Naive thymus-derived CD4-positive, alpha-beta T cell (primary cell): Measurements from ENCODE around the gene BCAS3. TPM values are rescaled to one million over a fixed set of nuclear protein-coding genes. Genes with fewer than 3 reads are reported as not detected.

Source experiments
- ATAC-seq: fragments of 150-1000 bp; cut with Tn5 transposase; 2 replicates; pipeline ENCODE4 v1.10.0; 2021; ENCODE audit warnings: mild to moderate bottlenecking, moderate library complexity
- CTCF ChIA-PET: fragments of 350-600 bp; sonication (Branson Sonifier 250); formaldehyde crosslinking; loops from one replicate; lab custom pipeline; 2021; ENCODE audit warnings: antibody characterized with exemption; lab: Charles Lee
- POLR2A ChIA-PET: fragments of 350-600 bp; sonication (Branson Sonifier 250); formaldehyde crosslinking; loops from one replicate; lab custom pipeline; 2021; ENCODE audit warnings: antibody characterized with exemption, inconsistent platforms; lab: Charles Lee
- DNase-seq, 9 donors: peaks; one replicate each; pipeline versions ENCODE4 v3.0.0 to v3.0.0-alpha.2; 2020 to 2022; ENCODE audit warnings: mixed read lengths in 1 of 9
- H3K27ac ChIP-seq: one replicate; pipeline ENCODE4 v1.7.0; 2013; ENCODE audit warnings: mild to moderate bottlenecking, low read depth, low read length, moderate library complexity
- H3K27me3 ChIP-seq, 2 donors: one replicate each; pipeline ENCODE4 v1.7.0; 2013; ENCODE audit warnings: low read length in 2 of 2, mild to moderate bottlenecking in 2 of 2, moderate library complexity in 2 of 2; ENCODE audit not compliant: control insufficient read depth in 2 of 2, insufficient read depth in 2 of 2
- H3K36me3 ChIP-seq, 3 experiments: 1 replicate in 2 of 3; 2 replicates in 1 of 3; pipeline ENCODE4 v1.7.0; 2013; ENCODE audit warnings: low read length in 3 of 3, mild to moderate bottlenecking in 3 of 3, moderate library complexity in 1 of 3; ENCODE audit not compliant: insufficient read depth in 3 of 3, control insufficient read depth in 2 of 3
- H3K4me1 ChIP-seq, 2 donors: one replicate each; pipeline ENCODE4 v1.7.0; 2013; ENCODE audit warnings: low read length in 2 of 2, mild to moderate bottlenecking in 2 of 2, moderate library complexity in 1 of 2; ENCODE audit not compliant: control insufficient read depth in 2 of 2, insufficient read depth in 2 of 2
- H3K4me3 ChIP-seq: 2 replicates; pipeline ENCODE4 v1.7.0; 2013; ENCODE audit warnings: mild to moderate bottlenecking, low read length
- H3K9me3 ChIP-seq, 3 experiments: 1 replicate in 2 of 3; 2 replicates in 1 of 3; pipeline ENCODE4 v1.7.0; 2013; ENCODE audit warnings: low read length in 3 of 3; ENCODE audit not compliant: control insufficient read depth in 2 of 3
- H3K27ac Mint-ChIP-seq, 9 donors: one replicate each; pipeline ENCODE4 v1.8.0; 2020 to 2022; ENCODE audit warnings: mixed read lengths in 9 of 9, mild to moderate bottlenecking in 8 of 9, moderate library complexity in 5 of 9, inconsistent platforms in 2 of 9
- H3K27me3 Mint-ChIP-seq, 5 donors: one replicate each; pipeline ENCODE4 v1.8.0; 2021 to 2022; ENCODE audit warnings: mixed read lengths in 5 of 5, mild to moderate bottlenecking in 1 of 5
- H3K36me3 Mint-ChIP-seq, 5 donors: one replicate each; pipeline ENCODE4 v1.8.0; 2020 to 2022; ENCODE audit warnings: mixed read lengths in 5 of 5, mild to moderate bottlenecking in 3 of 5, inconsistent platforms in 1 of 5
- H3K4me1 Mint-ChIP-seq, 7 donors: one replicate each; pipeline ENCODE4 v1.8.0; 2020 to 2022; ENCODE audit warnings: mixed read lengths in 7 of 7, mild to moderate bottlenecking in 3 of 7, inconsistent platforms in 1 of 7
- H3K4me3 Mint-ChIP-seq, 10 donors: one replicate each; pipeline ENCODE4 v1.8.0; 2020 to 2022; ENCODE audit warnings: mild to moderate bottlenecking in 10 of 10, mixed read lengths in 10 of 10, moderate library complexity in 6 of 10, inconsistent platforms in 2 of 10
- H3K9me3 Mint-ChIP-seq, 11 donors: one replicate each; pipeline ENCODE4 v1.8.0; 2020 to 2022; ENCODE audit warnings: mixed read lengths in 11 of 11, mild to moderate bottlenecking in 4 of 11, inconsistent platforms in 1 of 11, moderate library complexity in 1 of 11
- intact Hi-C, 2 donors: fragments of 100-400 bp; cut with micrococcal nuclease; formaldehyde crosslinking; loops; one replicate each; pipeline ENCODE4 v1.15.1; 2023
- polyA plus RNA-seq, 2 donors: library from polyadenylated mRNA; unstranded; fragments of 300-500 nt; fragmentation: Illumina TruSeq; gene quantifications; one replicate each; pipeline ENCODE4 v1.2.3, GENCODE V29; 2021
- total RNA-seq, 6 experiments: library from RNA in 5 of 6; stranded (reverse) in 5 of 6; gene quantifications; 1 replicate in 5 of 6; 2 replicates in 1 of 6; pipeline ENCODE4 v1.2.3 and lab custom pipeline; 2021 to 2026

The BCAS3 gene
- total and polyA plus RNA-seq, 7 experiments from 2014 or later = 18.4 to 57.8 (median 37.5) TPM

DNA sequence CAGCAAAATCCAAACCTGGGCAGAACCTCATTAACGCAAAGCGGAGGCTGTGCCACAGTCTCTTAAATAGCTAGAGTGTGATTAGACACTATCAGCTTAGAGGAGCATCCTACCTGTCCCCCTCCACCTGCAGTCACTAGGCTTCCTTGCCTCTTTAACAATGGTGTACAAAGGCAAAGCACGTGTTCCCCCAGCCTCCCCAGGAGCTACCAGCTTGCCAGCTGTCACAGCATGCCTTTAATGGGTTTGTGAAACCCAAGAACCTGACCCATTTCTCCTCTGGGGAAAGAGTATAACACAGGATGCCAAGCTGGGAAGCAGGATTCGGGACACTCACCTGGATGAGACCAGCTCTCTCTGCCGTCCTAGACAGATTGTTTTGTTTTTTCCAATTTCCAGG is 684.7 kb downstream of the BCAS3 start:
- DNase-seq (no peak), ATAC-seq (no peak)
- H3K36me3 Mint-ChIP-seq = peaks cover 0 to 8% (median 0%) of the 10 kb centered on the region in 5 donors
- Histone ChIP-seq H3K27me3 (no peaks in the 10 kb centered on the region), H3K36me3 (no peaks in the 10 kb centered on the region), H3K4me3 (no peak overlapping the region), H3K9me3 (no peaks in the 10 kb centered on the region), H3K4me1 (no peaks in the 10 kb centered on the region), H3K27ac (no peak overlapping the region)
- no peak overlapping the region for H3K27ac Mint-ChIP-seq
- intact Hi-C loops = no loop called here
- ChIA-PET POLR2A (no interaction called here), CTCF (interaction anchor here (0.6 kb wide), 1 partner anchor 1904 kb away, joined by 4 read pairs; no protein-coding TSS in a partner anchor)
- no peaks in the 10 kb centered on the region for H3K9me3 Mint-ChIP-seq
- no peaks in the 10 kb centered on the region for H3K27me3 Mint-ChIP-seq
- H3K4me3 Mint-ChIP-seq = no peak overlapping the region
- no peaks in the 10 kb centered on the region for H3K4me1 Mint-ChIP-seq

DNA sequence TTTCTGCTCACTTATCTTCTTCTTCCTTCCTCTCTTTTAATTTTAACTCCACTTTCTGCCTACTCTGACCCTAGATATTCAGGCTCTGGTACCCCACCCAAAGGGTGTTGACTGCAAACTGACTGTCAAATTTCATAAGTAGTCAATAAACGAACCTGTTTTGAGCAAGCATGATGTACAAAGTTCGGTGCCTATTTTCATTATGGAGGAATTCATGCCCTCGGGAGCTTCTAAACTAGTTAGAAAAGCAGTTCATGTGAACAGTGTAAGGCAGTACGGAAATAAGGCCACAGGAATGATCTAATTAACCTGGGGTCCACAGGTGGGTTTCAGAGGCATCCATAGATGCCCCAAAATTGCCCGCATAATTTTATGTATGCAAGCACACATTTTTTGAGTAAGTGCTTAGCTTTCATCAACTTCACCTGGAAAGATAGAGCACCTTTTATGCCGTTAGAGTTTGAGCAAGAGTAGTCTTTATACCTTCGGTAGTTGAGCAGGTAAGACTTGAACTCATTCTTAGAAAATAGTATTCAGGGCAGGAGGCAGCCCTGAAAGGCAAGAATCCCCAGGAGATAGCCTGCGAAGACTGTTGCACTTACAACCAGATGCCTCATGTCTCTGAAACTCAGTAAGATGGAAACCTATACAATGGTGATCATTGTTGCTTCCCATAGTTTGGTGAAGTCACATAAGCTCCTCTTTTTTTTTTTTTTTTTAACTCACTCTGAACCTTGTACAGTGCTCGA is 685.4 kb downstream of the BCAS3 start:
- intact Hi-C loops = no loop called here
- no peak overlapping the region for H3K27ac ChIP-seq
- no peaks in the 10 kb centered on the region for H3K36me3 ChIP-seq
- H3K4me3 ChIP-seq = no peak overlapping the region
- H3K27me3 Mint-ChIP-seq = no peaks in the 10 kb centered on the region
- H3K4me1 Mint-ChIP-seq = no peaks in the 10 kb centered on the region
- ATAC-seq = no peak
- H3K9me3 Mint-ChIP-seq = no peaks in the 10 kb centered on the region
- no peaks in the 10 kb centered on the region for H3K27me3 ChIP-seq
- peaks cover 0 to 8% (median 0%) of the 10 kb centered on the region in 5 donors for H3K36me3 Mint-ChIP-seq
- ChIA-PET CTCF (interaction anchor here (0.6 kb wide), 1 partner anchor 1904 kb away, joined by 4 read pairs; no protein-coding TSS in a partner anchor), POLR2A (no interaction called here)
- no peak for DNase-seq
- H3K4me1 ChIP-seq = no peaks in the 10 kb centered on the region
- no peaks in the 10 kb centered on the region for H3K9me3 ChIP-seq
- no peak overlapping the region for H3K27ac Mint-ChIP-seq
- H3K4me3 Mint-ChIP-seq = no peak overlapping the region

DNA sequence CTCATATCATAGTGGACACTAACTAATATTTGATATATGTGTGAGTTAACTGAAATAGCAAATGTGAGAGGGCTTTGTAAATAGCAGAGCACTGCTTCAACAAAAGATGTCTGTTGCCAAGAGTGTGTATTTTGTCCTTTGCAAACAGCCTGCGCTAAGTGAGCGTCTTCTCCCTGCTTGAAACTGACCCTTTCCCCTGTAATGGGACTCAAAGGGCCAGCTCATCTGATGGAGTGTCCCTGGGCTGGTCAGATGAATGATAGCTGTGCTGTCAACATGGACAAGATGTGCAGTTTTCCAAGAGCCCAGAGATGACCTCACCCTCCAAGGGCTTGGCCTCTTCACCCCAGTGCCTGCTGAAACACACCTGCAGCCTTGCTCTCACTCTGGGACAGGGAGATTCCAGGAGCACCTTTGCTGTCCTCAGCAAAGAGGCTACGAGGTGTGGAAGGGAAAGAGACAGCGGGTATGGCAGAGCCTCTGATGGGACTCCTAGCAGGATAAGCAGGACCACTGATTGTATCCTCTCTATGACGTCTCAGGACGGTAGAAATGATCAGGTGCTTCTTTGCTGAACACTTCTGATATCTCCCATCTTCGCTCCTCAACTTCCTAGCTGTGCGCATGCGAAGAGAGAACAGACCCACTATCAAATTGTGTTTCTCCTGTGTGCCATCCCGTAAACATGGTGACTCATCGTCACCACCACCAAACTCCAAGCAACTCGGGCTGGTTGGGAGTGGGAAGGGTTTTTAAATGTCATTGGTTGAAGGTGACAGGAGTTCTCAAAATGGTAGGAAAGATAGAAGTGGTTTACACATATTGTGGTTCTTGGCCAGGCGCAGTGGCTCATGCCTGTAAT is 686.2 kb downstream of the BCAS3 start:
- Mint-ChIP-seq H3K36me3 (peaks cover 0 to 12% (median 0%) of the 10 kb centered on the region in 5 donors), H3K4me3 (no peak overlapping the region), H3K4me1 (no peaks in the 10 kb centered on the region), H3K27ac (no peak overlapping the region), H3K27me3 (no peaks in the 10 kb centered on the region), H3K9me3 (no peaks in the 10 kb centered on the region)
- ATAC-seq (no peak), DNase-seq (no peak)
- CTCF ChIA-PET = no interaction called here
- H3K4me1 ChIP-seq = no peaks in the 10 kb centered on the region
- POLR2A ChIA-PET = no interaction called here
- intact Hi-C loops = no loop called here
- no peak overlapping the region for H3K4me3 ChIP-seq
- no peaks in the 10 kb centered on the region for H3K27me3 ChIP-seq
- no peaks in the 10 kb centered on the region for H3K36me3 ChIP-seq
- H3K9me3 ChIP-seq = no peaks in the 10 kb centered on the region
- H3K27ac ChIP-seq = no peak overlapping the region

DNA sequence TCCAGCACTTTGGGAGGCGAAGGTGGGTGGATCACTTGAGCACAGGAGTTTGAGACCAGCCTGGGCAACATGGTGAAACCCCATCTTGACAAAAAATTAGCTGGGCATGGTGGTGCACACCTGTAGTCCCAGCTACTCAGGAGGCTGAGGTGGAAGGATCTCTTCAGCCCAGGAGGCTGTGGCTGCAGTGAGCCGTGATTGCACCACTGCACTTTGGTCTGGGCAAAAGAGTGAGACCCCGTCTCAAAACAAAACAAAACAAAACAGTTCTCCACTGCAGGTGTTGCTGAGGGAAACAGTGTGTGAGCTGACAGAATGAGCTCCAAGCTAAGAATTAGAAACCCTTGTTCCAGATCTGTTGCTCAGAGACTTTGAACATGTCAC is 686.8 kb downstream of the BCAS3 start:
- Mint-ChIP-seq H3K36me3 (peaks cover 0 to 18% (median 2%) of the 10 kb centered on the region in 5 donors), H3K27ac (no peak overlapping the region), H3K27me3 (no peaks in the 10 kb centered on the region), H3K4me3 (no peak overlapping the region), H3K4me1 (no peaks in the 10 kb centered on the region), H3K9me3 (no peaks in the 10 kb centered on the region)
- POLR2A ChIA-PET = no interaction called here
- H3K4me3 ChIP-seq = no peak overlapping the region
- no peaks in the 10 kb centered on the region for H3K9me3 ChIP-seq
- DNase-seq (no peak), ATAC-seq (no peak)
- H3K27ac ChIP-seq = no peak overlapping the region
- H3K27me3 ChIP-seq = no peaks in the 10 kb centered on the region
- no peaks in the 10 kb centered on the region for H3K36me3 ChIP-seq
- H3K4me1 ChIP-seq = no peaks in the 10 kb centered on the region
- CTCF ChIA-PET = no interaction called here
- intact Hi-C loops = no loop called here

DNA sequence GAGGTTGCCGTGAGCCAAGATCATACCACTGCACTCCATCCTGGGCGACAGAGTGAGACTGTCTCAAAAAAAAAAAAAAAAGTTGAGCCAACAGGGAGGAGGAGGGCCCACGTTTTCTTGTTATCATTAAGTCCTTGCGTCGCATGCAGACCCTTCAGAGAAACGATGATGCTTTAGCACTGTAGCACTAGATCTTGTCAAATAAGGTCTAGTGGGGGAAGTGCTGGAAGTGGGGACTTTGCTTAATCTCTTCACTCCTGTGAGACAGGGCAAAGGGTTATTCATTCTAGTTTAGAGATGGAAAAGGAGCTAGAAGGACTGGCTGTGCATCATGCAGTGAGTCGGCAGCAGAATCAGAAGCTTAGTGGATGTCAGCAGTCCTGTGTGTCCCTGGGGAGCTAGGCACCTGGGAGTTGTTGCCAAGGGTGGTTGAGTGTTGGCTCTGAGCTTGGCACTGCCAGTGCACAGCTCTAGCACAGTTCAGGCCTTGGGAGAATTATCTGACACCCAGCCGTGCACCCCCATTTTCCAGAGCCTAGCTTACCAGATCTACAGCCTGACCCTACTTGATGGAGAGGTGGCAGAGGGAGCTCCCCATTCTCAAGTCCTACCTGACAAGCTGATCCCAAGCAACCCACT is 688.5 kb downstream of the BCAS3 start:
- Histone ChIP-seq H3K4me3 (no peak overlapping the region), H3K27me3 (no peaks in the 10 kb centered on the region), H3K36me3 (no peaks in the 10 kb centered on the region), H3K4me1 (no peaks in the 10 kb centered on the region), H3K9me3 (no peaks in the 10 kb centered on the region), H3K27ac (no peak overlapping the region)
- no peak overlapping the region for H3K4me3 Mint-ChIP-seq
- H3K4me1 Mint-ChIP-seq = no peaks in the 10 kb centered on the region
- intact Hi-C loops = no loop called here
- ChIA-PET POLR2A (no interaction called here), CTCF (no interaction called here)
- H3K27me3 Mint-ChIP-seq = no peaks in the 10 kb centered on the region
- no peaks in the 10 kb centered on the region for H3K9me3 Mint-ChIP-seq
- ATAC-seq = no peak
- no peak for DNase-seq
- H3K27ac Mint-ChIP-seq = no peak overlapping the region
- H3K36me3 Mint-ChIP-seq = peaks cover 0 to 18% (median 4%) of the 10 kb centered on the region in 5 donors

DNA sequence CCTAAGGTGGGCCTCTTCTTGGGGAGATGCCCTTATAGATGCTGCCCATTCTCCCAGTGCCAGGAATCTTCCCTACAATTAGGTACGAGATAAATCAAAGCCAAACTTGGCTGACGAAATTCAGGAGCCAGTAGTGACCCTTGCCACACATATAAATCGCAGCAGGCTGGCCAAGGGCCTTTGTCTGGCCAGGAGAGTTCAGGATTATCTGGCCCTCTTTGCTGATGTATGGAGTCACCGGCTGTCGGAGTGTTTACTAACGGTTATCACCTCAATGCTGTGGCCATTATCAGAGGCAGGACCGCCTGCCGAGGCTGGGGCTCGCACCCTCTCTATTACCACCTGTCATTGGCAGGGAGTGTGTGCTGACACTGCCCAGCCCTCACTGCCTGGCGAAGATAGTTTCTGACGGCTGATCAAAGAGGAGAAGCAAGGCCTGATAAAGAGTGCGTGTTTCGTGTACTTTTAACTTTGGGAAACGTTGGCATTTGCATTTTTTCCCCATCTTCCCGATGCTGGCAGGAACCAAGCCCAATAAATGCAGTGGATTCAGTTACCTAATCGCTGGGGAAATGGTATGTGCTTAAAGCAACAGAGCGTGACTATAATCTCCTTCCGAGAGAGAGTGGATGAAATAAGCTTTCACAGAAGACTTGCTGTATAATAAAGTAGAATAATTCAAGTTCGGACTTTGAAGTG is 689.2 kb downstream of the BCAS3 start:
- POLR2A ChIA-PET = no interaction called here
- Mint-ChIP-seq H3K27ac (no peak overlapping the region), H3K4me1 (no peaks in the 10 kb centered on the region), H3K36me3 (peaks cover 0 to 19% (median 4%) of the 10 kb centered on the region in 5 donors), H3K9me3 (no peaks in the 10 kb centered on the region), H3K4me3 (no peak overlapping the region), H3K27me3 (no peaks in the 10 kb centered on the region)
- intact Hi-C loops = no loop called here
- H3K27ac ChIP-seq = no peak overlapping the region
- ATAC-seq (no peak), DNase-seq (no peak)
- no peaks in the 10 kb centered on the region for H3K4me1 ChIP-seq
- H3K9me3 ChIP-seq = no peaks in the 10 kb centered on the region
- no peak overlapping the region for H3K4me3 ChIP-seq
- H3K36me3 ChIP-seq = no peaks in the 10 kb centered on the region
- H3K27me3 ChIP-seq = no peaks in the 10 kb centered on the region
- CTCF ChIA-PET = no interaction called here
